Retinal pigment epithelial cell (primary cell): ENCODE data around the gene LRRC74B.
"Not testable (repeated sequence)": the region's sequence is repeated elsewhere in the genome, so short reads cannot be mapped to it uniquely, and the experiment has no call there.

Experiments used
- DNase-seq: peaks from one replicate; pipeline ENCODE4 v3.0.0-alpha.2; 2010; ENCODE audit warnings: low read depth
- H3K4me3 ChIP-seq: 2 replicates; pipeline ENCODE4 v1.5.1; 2011; ENCODE audit warnings: mild to moderate bottlenecking, low read length, control low read depth, moderate library complexity
- CTCF ChIP-seq: conservative IDR thresholded peaks from 2 replicates; pipeline ENCODE4 v1.5.1; 2011; ENCODE audit warnings: low read depth, low read length, control low read depth, inconsistent platforms

Gene LRRC74B

GRCh38 chr22:21054714-21055563, 9.2 kb downstream of the LRRC74B start:
- no peak for DNase-seq
- no peak overlapping the region for H3K4me3 ChIP-seq
- no peak for TF ChIP-seq CTCF

GRCh38 chr22:21055564-21055834, 9.8 kb downstream of the LRRC74B start:
- no peak for DNase-seq
- no peak for TF ChIP-seq CTCF
- no peak overlapping the region for H3K4me3 ChIP-seq

- DNase-seq, result no peak
- no peak for TF ChIP-seq CTCF
- no peak overlapping the region for H3K4me3 ChIP-seq
Observed at GRCh38 chr22:21055880-21056319, 10.2 kb downstream of the LRRC74B start.

GRCh38 chr22:21060363-21060762, 14.6 kb downstream of the LRRC74B start:
- not testable (repeated sequence) for DNase-seq, H3K4me3 ChIP-seq

- not testable (repeated sequence) for DNase-seq, H3K4me3 ChIP-seq
Observed at GRCh38 chr22:21061660-21062321, 16.0 kb downstream of the LRRC74B start.

- not testable (repeated sequence) for DNase-seq, H3K4me3 ChIP-seq
Observed at GRCh38 chr22:21064425-21064824, 18.7 kb downstream of the LRRC74B start.

- no peak for TF ChIP-seq CTCF
- DNase-seq, result no peak
- no peak overlapping the region for H3K4me3 ChIP-seq
Observed at GRCh38 chr22:21064917-21065864, 19.4 kb downstream of the LRRC74B start.

- no peak for DNase-seq
- no peak for TF ChIP-seq CTCF
- no peak overlapping the region for H3K4me3 ChIP-seq
Observed at GRCh38 chr22:21067075-21067900, 21.5 kb downstream of the LRRC74B start.
